ENCODE results near the gene ALAS1. TPM values are rescaled to one million over a fixed set of nuclear protein-coding genes. Genes with fewer than 3 reads are reported as not detected.

The ALAS1 gene
- total RNA-seq, 1 experiment from 2014 or later: 52.8 TPM

DNA sequence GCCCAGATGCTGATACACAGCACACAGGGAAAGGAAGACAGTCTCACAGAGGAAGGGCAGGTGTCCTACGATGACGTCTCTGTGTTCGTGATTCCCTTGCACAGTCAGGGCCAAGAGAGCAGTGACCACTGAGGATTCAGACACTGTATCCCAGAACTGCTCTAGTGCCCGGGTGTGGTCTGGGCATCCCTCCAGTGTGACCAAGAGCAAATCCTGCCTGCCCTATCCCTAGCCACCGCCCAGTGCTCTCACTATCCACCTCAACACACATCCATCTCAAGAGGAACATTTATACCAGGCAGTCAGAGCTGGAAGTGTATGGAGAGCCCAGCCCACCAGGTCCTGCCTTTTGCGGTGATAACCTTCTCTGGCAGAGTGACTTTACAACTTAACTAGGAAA, 51.7 kb downstream of the ALAS1 start:
- DNase-seq (ENCODE audit: low read depth): no peak

DNA sequence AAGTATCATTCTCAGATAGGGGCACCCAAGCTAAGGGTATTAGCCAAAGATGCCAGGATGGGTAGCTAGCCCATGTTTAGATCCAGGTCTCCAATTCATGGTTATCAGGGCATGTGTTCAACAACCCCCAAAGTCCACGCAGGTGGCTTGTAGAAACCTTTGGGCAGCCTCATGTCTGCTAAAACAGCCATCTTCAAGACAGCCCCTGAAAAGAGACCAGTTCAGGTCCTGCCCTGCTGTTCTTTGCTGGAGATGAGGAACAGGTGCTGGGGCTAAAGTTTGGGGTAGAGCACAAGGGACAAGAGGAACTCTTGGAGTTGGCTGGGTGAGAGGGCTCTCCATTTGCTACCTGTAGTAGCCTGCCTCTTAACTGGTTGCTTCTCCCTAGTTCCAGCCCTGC, 52.2 kb downstream of the ALAS1 start:
- DNase-seq (ENCODE audit: low read depth): no peak

GRCh38 chr3:52253314-52254304, 55.6 kb downstream of the ALAS1 start:
- no peak for DNase-seq (ENCODE audit: low read depth)

- DNase-seq (ENCODE audit: low read depth): no peak
These were observed 56.6 kb downstream of the ALAS1 start for GRCh38 chr3:52254608-52255007.

- DNase-seq (ENCODE audit: low read depth): no peak
These were observed 58.2 kb downstream of the ALAS1 start for GRCh38 chr3:52256159-52256558.

GRCh38 chr3:52256622-52257021, 58.7 kb downstream of the ALAS1 start:
- DNase-seq (ENCODE audit: low read depth): no peak

GRCh38 chr3:52257911-52258310, 60.0 kb downstream of the ALAS1 start:
- no peak for DNase-seq (ENCODE audit: low read depth)

DNA sequence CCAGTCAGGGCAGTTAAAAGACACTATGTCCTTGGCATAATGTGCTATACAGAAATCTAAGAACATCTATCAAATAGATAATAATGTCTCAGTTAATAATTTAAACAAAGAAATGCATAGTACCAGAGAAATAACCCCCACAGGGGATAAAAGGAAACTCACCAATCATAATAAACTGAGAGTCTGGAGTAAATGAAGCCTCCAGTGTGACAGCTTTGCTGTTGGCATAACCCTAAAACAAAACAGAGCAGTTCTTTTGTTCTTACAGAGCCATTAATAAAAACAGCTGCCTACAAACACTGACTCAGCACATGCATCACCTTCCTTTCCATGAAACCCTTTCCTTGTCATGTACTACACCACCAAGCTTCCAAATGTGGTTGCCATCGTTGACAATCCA, 61.1 kb downstream of the ALAS1 start:
- DNase-seq (ENCODE audit: low read depth): no peak

DNA sequence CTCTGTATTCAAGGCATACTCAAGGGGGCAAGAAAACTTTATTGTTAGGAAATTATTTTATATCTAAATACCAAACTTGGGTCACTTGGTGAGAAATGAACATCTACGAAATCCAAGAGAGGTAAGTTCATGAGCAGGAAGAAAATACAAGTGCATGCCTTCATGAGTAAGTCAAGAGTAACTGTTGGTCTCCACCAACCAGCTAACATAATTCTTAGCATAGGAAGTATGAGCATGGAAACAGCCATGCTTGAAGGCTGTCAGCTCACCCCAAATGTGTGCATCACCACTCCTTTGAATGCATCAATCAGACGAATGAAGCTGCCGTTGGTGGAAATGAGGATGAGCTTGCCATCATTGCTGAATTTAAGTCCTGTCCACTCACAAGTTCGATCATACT, 61.5 kb downstream of the ALAS1 start:
- no peak for DNase-seq (ENCODE audit: low read depth)

DNA sequence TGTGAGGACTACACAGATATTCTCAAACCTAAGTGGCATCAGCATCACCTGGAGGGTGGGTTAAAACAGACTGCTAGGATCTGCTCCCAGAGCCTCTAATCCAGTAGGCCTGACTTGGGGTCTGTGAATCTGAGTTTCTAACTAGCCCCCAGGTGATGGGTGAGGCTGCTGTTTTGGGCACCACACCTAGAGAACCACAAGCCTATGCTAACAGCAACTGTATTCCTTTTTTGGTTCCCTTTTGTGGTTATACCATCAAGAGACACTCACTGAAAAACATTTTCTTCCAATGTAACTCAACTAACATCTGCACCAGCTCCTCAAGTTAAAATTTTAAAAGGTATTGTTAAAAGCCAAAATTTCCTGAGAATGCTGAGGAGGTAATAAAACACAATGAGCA, 64.5 kb downstream of the ALAS1 start:
- DNase-seq (ENCODE audit: low read depth): no peak

Other genes with a start within 250 kb of the ALAS1 start
- 0.02 TPM in 1 of 2 replicates, not detected in the other for gene GPR62, start 242.8 kb upstream of the ALAS1 start, total RNA-seq (2014; rRNA removed; shearing (Covaris generic))
- gene PCBP4, start 230.7 kb upstream of the ALAS1 start, total RNA-seq (2014; rRNA removed; shearing (Covaris generic)): 14.7 and 45.1 TPM in 2 replicates
- gene ABHD14B, start 224.1 kb upstream of the ALAS1 start, total RNA-seq (2014; rRNA removed; shearing (Covaris generic)): 10.6 and 14.4 TPM in 2 replicates
- 9.9 and 17.8 TPM in 2 replicates for gene ABHD14A, start 223.1 kb upstream of the ALAS1 start, total RNA-seq (2014; rRNA removed; shearing (Covaris generic))
- gene ACY1, start 214.6 kb upstream of the ALAS1 start, total RNA-seq (2014; rRNA removed; shearing (Covaris generic)): 26.4 and 29.4 TPM in 2 replicates
- gene RPL29, start 202.3 kb upstream of the ALAS1 start, total RNA-seq (2014; rRNA removed; shearing (Covaris generic)): 590 and 1,001 TPM in 2 replicates
- gene DUSP7, start 141.6 kb upstream of the ALAS1 start, total RNA-seq (2014; rRNA removed; shearing (Covaris generic)): 9.6 and 14.0 TPM in 2 replicates
- 7.6 and 10.7 TPM in 2 replicates for gene POC1A, start 43.7 kb upstream of the ALAS1 start, total RNA-seq (2014; rRNA removed; shearing (Covaris generic))
- gene TLR9, start 27.5 kb downstream of the ALAS1 start, total RNA-seq (2014; rRNA removed; shearing (Covaris generic)): not detected in 2 replicates
- gene TWF2, start 41.0 kb downstream of the ALAS1 start, total RNA-seq (2014; rRNA removed; shearing (Covaris generic)): 38.5 and 51.0 TPM in 2 replicates
- 1.9 and 4.6 TPM in 2 replicates for gene PPM1M, start 47.6 kb downstream of the ALAS1 start, total RNA-seq (2014; rRNA removed; shearing (Covaris generic))
- gene WDR82, start 80.5 kb downstream of the ALAS1 start, total RNA-seq (2014; rRNA removed; shearing (Covaris generic)): 29.9 and 35.5 TPM in 2 replicates
- 1.6 and 2.8 TPM in 2 replicates for gene GLYCTK, start 89.7 kb downstream of the ALAS1 start, total RNA-seq (2014; rRNA removed; shearing (Covaris generic))
- 0.02 and 0.52 TPM in 2 replicates for gene DNAH1, start 118.2 kb downstream of the ALAS1 start, total RNA-seq (2014; rRNA removed; shearing (Covaris generic))
- 46.8 and 51.8 TPM in 2 replicates for gene BAP1, start 211.8 kb downstream of the ALAS1 start, total RNA-seq (2014; rRNA removed; shearing (Covaris generic))
- 0.94 and 5.5 TPM in 2 replicates for gene PHF7, start 212.5 kb downstream of the ALAS1 start, total RNA-seq (2014; rRNA removed; shearing (Covaris generic))
- 0.07 TPM in 1 of 2 replicates, not detected in the other for gene SEMA3G, start 246.9 kb downstream of the ALAS1 start, total RNA-seq (2014; rRNA removed; shearing (Covaris generic))

Measured in M059J (cell line).